HG03159 (cell line): ENCODE results near the gene OBP2A.
"Not testable (repeated sequence)": the region's sequence is repeated elsewhere in the genome, so short reads cannot be mapped to it uniquely, and the experiment has no call there.

Source experiments
- ATAC-seq: cut with Tn5 transposase; IDR thresholded peaks from one replicate; pipeline ENCODE4 v1.9.1; 2021; ENCODE audit warnings: mild to moderate bottlenecking, moderate library complexity; ENCODE audit not compliant: unreplicated experiment

OBP2A gene

GRCh38 chr9:135509458-135509857, 36.5 kb upstream of the OBP2A start:
- ATAC-seq = no peak

- no peak for ATAC-seq
Observed at GRCh38 chr9:135512241-135512603, 33.7 kb upstream of the OBP2A start.

GRCh38 chr9:135512904-135513303, 33.0 kb upstream of the OBP2A start:
- ATAC-seq = no peak

GRCh38 chr9:135513351-135513846, 32.5 kb upstream of the OBP2A start:
- no peak for ATAC-seq

DNA sequence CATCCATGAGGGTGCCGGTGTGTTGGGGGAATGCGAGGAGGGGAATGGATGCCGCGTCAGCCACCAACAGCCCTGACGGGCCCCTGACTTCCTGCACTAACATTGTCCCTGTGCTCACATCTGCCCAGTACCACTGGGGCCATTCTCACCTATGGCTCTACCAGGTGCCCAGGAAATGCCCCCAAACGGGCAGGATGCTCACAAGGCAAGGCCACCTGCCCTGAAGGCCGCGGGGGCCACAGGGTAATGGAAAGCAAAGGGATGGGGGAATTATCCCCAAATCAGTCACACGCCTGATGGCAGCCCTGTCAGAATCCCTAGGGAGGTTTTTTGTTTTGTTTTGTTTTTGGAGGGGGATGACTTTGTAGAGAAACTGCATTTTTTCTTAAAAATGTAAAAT, 32.0 kb upstream of the OBP2A start:
- not testable (repeated sequence) for ATAC-seq

DNA sequence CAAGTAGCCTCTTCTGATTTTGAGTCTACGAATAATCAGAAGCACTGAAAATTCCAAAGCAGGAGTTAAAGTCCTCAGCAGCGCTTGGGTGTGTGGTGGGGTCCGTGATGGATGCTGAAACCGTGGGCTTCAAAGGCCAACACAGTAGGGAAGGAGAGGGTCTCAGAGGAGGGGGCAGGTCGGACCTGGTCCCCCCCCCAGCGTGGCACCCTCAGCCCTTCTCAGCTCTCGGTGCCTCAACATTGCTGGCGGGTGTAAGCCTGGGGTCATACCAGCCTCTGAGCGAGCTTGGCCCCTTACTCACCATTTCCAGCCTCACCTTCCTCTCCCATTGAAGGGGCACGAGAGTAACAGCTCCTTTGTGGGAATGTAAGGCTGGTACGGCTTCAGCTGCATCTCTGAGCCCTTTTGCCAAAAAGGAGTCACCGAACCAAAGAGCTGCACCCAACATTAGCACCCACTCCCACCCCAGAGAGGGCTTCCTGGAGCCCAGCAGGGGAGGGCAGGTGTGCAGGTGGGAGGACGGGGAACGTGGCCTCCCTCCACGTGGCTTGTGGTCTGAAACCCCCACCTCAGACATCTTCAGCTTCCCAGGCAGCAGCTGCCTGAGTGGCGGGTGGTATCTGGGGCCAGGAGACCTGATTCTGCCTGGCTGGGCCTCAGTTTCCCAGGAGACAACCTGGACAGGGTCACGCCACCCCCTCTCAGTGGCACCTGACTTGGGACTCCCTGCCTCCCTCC, 31.4 kb upstream of the OBP2A start:
- ATAC-seq = no peak

DNA sequence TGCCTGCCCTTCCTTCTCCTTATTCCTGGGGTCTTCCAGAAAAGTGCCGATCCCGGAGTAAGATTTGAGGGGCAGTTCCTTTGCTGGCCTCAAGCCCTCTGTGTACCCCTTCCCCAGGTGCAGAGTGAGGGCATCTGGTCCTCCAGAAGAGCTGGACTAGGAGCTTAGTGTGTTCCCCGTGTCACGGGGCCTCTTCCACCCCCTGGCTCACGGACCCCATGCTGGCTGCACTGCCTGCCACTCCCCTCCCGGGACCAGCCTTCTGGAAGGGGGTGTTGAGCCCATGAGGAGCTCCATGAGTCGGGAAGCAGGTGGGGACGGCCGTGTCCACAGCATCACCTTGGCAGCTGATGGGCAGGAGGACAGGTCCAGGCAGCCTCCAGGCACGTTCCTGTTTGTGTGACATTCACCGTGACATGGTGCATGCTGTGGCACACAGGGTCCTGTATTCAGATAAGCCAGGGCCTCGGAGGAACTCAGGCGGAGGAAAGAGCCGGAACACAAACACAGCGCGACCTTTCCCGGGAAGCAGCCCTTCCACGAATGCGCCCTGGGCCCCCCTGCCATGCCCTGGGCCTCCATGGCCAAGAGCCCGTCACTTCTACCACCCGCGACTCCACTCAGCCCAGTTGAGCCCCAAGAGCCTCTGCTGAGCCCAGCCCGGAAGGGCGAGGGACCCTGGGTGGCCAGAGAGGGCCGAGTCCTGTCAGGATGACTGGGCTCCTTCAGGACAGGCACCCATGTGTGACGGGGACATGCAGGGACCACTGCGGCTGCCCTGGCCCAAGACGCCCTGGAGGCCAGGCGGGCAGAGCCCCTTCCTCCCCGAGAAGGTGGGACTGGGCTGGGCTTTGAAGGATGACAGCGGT, 30.6 kb upstream of the OBP2A start:
- ATAC-seq = no peak

DNA sequence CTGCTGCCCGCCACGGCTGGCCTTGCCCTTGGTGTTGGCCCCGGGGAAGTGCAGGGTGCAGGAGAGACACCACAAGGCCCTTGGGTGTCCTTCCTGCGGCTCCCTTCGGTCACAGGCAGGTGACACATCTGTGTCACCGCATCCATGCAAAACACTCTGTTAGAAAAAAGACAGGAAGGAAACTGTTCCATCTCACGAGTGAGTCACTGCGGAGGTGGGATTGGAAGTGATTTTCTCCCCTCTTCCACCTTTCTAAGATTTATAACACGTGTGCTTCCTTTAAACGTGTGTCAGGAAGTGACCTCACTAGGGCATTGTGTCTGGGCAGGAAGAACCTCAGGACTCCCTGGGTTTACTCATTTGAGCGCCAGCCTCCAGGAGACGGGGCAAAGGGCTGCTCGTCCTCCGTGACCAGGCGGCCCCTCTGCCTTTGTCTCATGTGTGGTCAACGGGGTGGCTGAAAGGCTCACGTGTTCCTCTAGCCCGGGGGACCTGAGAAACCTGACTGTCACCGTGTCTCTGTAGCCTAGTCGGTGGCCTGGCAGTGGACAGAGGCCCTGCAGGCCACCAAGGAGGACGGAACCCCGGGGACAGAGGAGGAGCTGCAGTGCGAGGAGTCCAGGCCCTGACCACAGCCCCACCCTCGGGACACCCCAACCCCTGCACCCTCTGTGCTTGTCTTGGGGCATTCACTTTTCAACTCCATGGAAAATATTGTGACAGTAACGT, 29.6 kb upstream of the OBP2A start:
- ATAC-seq = no peak

- ATAC-seq = no peak
Observed at GRCh38 chr9:135517407-135517822, 28.5 kb upstream of the OBP2A start.

GRCh38 chr9:135519179-135519971, 26.6 kb upstream of the OBP2A start:
- no peak for ATAC-seq

- ATAC-seq = no peak
Observed at GRCh38 chr9:135520916-135521607, 24.9 kb upstream of the OBP2A start, which contains the start of gene LCN1. TSS of gene LCN1 (plus strand) at chr9:135521440. CDS start at chr9:135521498, 58 bp downstream.

DNA sequence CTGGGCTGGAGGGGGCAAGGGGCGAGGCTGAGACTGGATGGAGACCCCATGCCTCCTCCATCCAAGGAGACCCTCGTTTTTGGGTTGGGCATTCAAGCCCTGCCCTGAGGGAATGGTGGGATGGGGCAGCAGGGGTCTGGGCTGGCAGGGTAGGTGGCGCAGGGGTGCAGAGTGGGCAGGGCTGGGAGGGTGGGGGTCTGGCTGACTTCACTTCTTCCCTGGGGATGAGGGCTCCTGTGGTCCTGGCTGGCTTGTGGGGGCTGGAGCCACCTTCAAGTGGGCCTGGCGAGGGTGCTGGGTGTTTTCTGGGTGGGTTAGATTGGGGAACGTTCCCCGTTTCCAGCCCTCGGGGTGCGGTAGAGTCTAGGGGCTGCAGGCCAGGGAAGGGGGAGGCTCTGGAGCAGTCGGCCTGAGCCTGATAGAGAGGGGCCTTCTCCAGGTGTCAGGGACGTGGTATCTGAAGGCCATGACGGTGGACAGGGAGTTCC, 24.3 kb upstream of the OBP2A start:
- ATAC-seq = no peak

- ATAC-seq = no peak
Observed at GRCh38 chr9:135522137-135522877, 23.6 kb upstream of the OBP2A start.

DNA sequence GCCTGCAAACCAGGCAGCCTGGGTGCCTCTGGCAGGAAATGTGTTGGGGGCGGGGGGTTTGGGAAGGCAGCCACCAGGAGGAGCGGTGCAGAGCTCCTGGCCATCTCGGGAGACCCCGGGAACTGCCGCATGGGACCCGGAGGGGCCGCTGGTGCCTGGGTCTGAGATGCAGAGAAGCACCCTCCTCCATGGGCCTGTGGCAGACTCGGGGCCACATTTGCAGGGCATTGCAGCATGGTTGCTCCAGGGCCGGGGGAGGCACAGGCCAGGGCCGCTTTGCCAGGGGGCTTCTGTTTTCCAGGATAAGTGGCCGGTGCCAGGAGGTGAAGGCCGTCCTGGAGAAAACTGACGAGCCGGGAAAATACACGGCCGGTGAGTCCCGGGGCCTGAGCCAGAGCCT, 23.0 kb upstream of the OBP2A start:
- ATAC-seq = no peak

- no peak for ATAC-seq
Observed at GRCh38 chr9:135523521-135524129, 22.3 kb upstream of the OBP2A start.

DNA sequence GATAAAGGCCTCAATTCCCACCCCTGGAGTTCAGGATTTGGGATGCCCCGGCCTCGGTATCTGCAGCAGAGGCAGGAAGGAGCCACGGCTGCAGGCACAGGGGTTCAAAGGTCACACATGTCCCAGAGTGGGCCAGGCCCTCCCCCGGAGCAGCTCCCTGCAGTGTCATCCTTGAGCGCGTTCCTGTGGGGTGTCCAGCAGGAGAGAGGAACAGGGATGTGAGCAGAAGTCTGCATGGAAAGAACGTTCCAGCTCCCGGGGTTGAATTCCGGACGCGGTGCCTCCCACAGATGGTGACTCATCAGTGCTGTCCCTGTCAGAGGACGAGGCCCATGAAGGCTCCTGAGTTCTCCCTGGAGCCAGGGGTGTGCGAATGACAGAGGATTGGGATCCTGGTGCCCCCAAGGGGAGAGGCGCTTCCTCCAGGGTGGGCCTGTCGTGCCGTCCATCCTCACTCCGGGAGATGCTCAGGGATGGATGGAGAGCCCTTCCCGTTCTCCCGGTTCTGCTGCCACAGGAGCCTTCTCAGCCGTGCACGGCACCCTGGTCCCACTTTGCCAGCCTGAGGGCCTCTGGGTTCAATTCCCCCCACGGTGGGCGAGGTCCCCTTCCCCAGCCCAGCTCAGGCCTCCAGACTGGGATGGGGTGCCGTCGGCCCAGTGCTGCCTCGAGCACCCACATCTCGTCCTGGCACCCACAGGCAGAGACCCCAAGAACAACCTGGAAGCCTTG, 21.6 kb upstream of the OBP2A start:
- no peak for ATAC-seq

DNA sequence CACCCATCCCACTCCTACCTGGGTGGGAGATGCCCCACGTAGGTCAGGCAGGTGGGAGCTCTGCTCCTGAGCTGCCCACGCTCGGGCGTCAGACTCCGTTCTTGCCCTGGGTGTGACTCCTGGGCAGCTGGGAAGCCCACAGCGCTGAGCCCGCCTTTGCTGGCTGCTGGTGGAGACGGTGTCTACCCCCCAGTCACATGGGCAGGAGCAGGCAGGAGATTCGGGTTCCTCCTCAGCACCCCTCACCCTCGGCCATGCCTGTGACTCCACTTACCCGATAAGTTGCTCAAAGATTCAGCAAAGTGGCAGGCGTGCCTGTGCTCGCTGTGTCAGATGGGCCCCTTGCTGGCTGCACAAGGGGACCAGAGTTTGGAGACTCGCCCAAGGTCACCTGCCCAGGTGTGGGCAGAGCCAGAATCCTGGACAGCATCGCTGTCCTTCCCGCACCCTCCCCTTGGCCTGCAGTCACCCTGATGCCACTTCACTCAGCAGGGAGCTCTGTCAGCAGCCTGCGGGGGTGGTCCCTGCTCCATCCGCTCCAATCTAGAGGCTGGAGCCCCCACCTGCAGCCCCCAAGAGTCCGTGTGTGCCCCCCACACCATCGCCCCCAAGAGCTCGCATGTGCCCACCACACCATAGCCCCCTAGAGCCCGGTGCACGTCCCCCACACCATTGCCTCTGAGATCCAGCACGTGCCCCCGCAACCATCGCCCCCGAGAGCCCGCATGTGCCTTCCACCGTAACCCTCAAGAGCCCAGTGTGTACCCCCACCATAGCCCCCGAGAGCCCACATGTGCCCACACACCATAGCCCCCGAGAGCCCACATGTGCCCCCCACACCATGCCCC, 20.5 kb upstream of the OBP2A start:
- no peak for ATAC-seq
